Measurements from ENCODE around the gene TMEM94.

Gene TMEM94

GRCh38 chr17:75478508-75478907, 22.1 kb downstream of the TMEM94 start:
- Histone ChIP-seq H3K9me3 (ENCODE audit: control insufficient read depth, insufficient read depth, low read depth, low read length) (no peaks in the 10 kb centered on the region), H3K4me3 (ENCODE audit: low read depth, low read length) (no peak overlapping the region), H3K27me3 (ENCODE audit: control insufficient read depth, insufficient read depth, low read length) (no peaks in the 10 kb centered on the region), H3K9ac (ENCODE audit: low read length) (no peak overlapping the region), H3K36me3 (ENCODE audit: control insufficient read depth, insufficient read depth, low read length) (peaks cover 5% of the 10 kb centered on the region; the same call in 1 of the 2 replicates), H3K4me1 (ENCODE audit: control insufficient read depth, insufficient read depth, low read length) (peaks cover 9% of the 10 kb centered on the region), H3K27ac (ENCODE audit: low read depth, low read length) (no peak overlapping the region)

GRCh38 chr17:75480281-75480680, 23.8 kb downstream of the TMEM94 start:
- Histone ChIP-seq H3K4me1 (ENCODE audit: control insufficient read depth, insufficient read depth, low read length) (peaks cover 9% of the 10 kb centered on the region), H3K36me3 (ENCODE audit: control insufficient read depth, insufficient read depth, low read length) (no peaks in the 10 kb centered on the region), H3K27me3 (ENCODE audit: control insufficient read depth, insufficient read depth, low read length) (no peaks in the 10 kb centered on the region), H3K4me3 (ENCODE audit: low read depth, low read length) (no peak overlapping the region), H3K9me3 (ENCODE audit: control insufficient read depth, insufficient read depth, low read depth, low read length) (no peaks in the 10 kb centered on the region), H3K27ac (ENCODE audit: low read depth, low read length) (no peak overlapping the region), H3K9ac (ENCODE audit: low read length) (no peak overlapping the region)

GRCh38 chr17:75481194-75482068, 25.0 kb downstream of the TMEM94 start:
- H3K4me3 ChIP-seq (ENCODE audit: low read depth, low read length): no peak overlapping the region
- no peaks in the 10 kb centered on the region for H3K27me3 ChIP-seq (ENCODE audit: control insufficient read depth, insufficient read depth, low read length)
- H3K4me1 ChIP-seq (ENCODE audit: control insufficient read depth, insufficient read depth, low read length): peaks cover 9% of the 10 kb centered on the region
- H3K27ac ChIP-seq (ENCODE audit: low read depth, low read length): no peak overlapping the region
- H3K36me3 ChIP-seq (ENCODE audit: control insufficient read depth, insufficient read depth, low read length): peaks cover 2% of the 10 kb centered on the region; the same call in 1 of the 2 replicates
- no peaks in the 10 kb centered on the region for H3K9me3 ChIP-seq (ENCODE audit: control insufficient read depth, insufficient read depth, low read depth, low read length)
- H3K9ac ChIP-seq (ENCODE audit: low read length): peak overlapping the region; percentile 15

GRCh38 chr17:75482098-75482942, 25.9 kb downstream of the TMEM94 start:
- no peak overlapping the region for H3K9ac ChIP-seq (ENCODE audit: low read length)
- no peak overlapping the region for H3K27ac ChIP-seq (ENCODE audit: low read depth, low read length)
- H3K9me3 ChIP-seq (ENCODE audit: control insufficient read depth, insufficient read depth, low read depth, low read length): no peaks in the 10 kb centered on the region
- H3K4me3 ChIP-seq (ENCODE audit: low read depth, low read length): no peak overlapping the region
- peaks cover 3% of the 10 kb centered on the region; the same call in 1 of the 2 replicates for H3K36me3 ChIP-seq (ENCODE audit: control insufficient read depth, insufficient read depth, low read length)
- peaks cover 9% of the 10 kb centered on the region for H3K4me1 ChIP-seq (ENCODE audit: control insufficient read depth, insufficient read depth, low read length)
- H3K27me3 ChIP-seq (ENCODE audit: control insufficient read depth, insufficient read depth, low read length): no peaks in the 10 kb centered on the region

GRCh38 chr17:75485688-75486087, 29.3 kb downstream of the TMEM94 start:
- Histone ChIP-seq H3K27me3 (ENCODE audit: control insufficient read depth, insufficient read depth, low read length) (no peaks in the 10 kb centered on the region), H3K36me3 (ENCODE audit: control insufficient read depth, insufficient read depth, low read length) (peaks cover 3% of the 10 kb centered on the region; the same call in 1 of the 2 replicates), H3K27ac (ENCODE audit: low read depth, low read length) (no peak overlapping the region), H3K9me3 (ENCODE audit: control insufficient read depth, insufficient read depth, low read depth, low read length) (no peaks in the 10 kb centered on the region), H3K4me3 (ENCODE audit: low read depth, low read length) (no peak overlapping the region), H3K4me1 (ENCODE audit: control insufficient read depth, insufficient read depth, low read length) (peaks cover 4% of the 10 kb centered on the region; the same call in 1 of the 2 replicates), H3K9ac (ENCODE audit: low read length) (no peak overlapping the region)

GRCh38 chr17:75486151-75486550, 29.7 kb downstream of the TMEM94 start:
- Histone ChIP-seq H3K27me3 (ENCODE audit: control insufficient read depth, insufficient read depth, low read length) (no peaks in the 10 kb centered on the region), H3K9me3 (ENCODE audit: control insufficient read depth, insufficient read depth, low read depth, low read length) (no peaks in the 10 kb centered on the region), H3K27ac (ENCODE audit: low read depth, low read length) (no peak overlapping the region), H3K4me3 (ENCODE audit: low read depth, low read length) (no peak overlapping the region), H3K9ac (ENCODE audit: low read length) (no peak overlapping the region), H3K4me1 (ENCODE audit: control insufficient read depth, insufficient read depth, low read length) (peaks cover 4% of the 10 kb centered on the region; the same call in 1 of the 2 replicates), H3K36me3 (ENCODE audit: control insufficient read depth, insufficient read depth, low read length) (peaks cover 3% of the 10 kb centered on the region; the same call in 1 of the 2 replicates)

- no peaks in the 10 kb centered on the region for H3K27me3 ChIP-seq (ENCODE audit: control insufficient read depth, insufficient read depth, low read length)
- H3K36me3 ChIP-seq (ENCODE audit: control insufficient read depth, insufficient read depth, low read length): peaks cover 9% of the 10 kb centered on the region
- no peak overlapping the region for H3K4me3 ChIP-seq (ENCODE audit: low read depth, low read length)
- no peaks in the 10 kb centered on the region for H3K9me3 ChIP-seq (ENCODE audit: control insufficient read depth, insufficient read depth, low read depth, low read length)
- H3K9ac ChIP-seq (ENCODE audit: low read length): no peak overlapping the region
- H3K4me1 ChIP-seq (ENCODE audit: control insufficient read depth, insufficient read depth, low read length): 0 out of 2 replicates have a peak, but pooled peaks cover 2% of the 10 kb centered on the region
- no peak overlapping the region for H3K27ac ChIP-seq (ENCODE audit: low read depth, low read length)
Observed at GRCh38 chr17:75486951-75487350, 30.5 kb downstream of the TMEM94 start.

GRCh38 chr17:75487351-75488070, 31.1 kb downstream of the TMEM94 start:
- Histone ChIP-seq H3K9me3 (ENCODE audit: control insufficient read depth, insufficient read depth, low read depth, low read length) (no peaks in the 10 kb centered on the region), H3K27me3 (ENCODE audit: control insufficient read depth, insufficient read depth, low read length) (no peaks in the 10 kb centered on the region), H3K4me1 (ENCODE audit: control insufficient read depth, insufficient read depth, low read length) (0 out of 2 replicates have a peak, but pooled peaks cover 2% of the 10 kb centered on the region), H3K27ac (ENCODE audit: low read depth, low read length) (no peak overlapping the region), H3K9ac (ENCODE audit: low read length) (no peak overlapping the region), H3K36me3 (ENCODE audit: control insufficient read depth, insufficient read depth, low read length) (peaks cover 12% of the 10 kb centered on the region), H3K4me3 (ENCODE audit: low read depth, low read length) (no peak overlapping the region)

- 0 out of 2 replicates have a peak, but pooled peaks cover 2% of the 10 kb centered on the region for H3K4me1 ChIP-seq (ENCODE audit: control insufficient read depth, insufficient read depth, low read length)
- H3K27me3 ChIP-seq (ENCODE audit: control insufficient read depth, insufficient read depth, low read length): no peaks in the 10 kb centered on the region
- H3K9ac ChIP-seq (ENCODE audit: low read length): no peak overlapping the region
- H3K36me3 ChIP-seq (ENCODE audit: control insufficient read depth, insufficient read depth, low read length): peaks cover 25% of the 10 kb centered on the region
- H3K27ac ChIP-seq (ENCODE audit: low read depth, low read length): no peak overlapping the region
- no peaks in the 10 kb centered on the region for H3K9me3 ChIP-seq (ENCODE audit: control insufficient read depth, insufficient read depth, low read depth, low read length)
- no peak overlapping the region for H3K4me3 ChIP-seq (ENCODE audit: low read depth, low read length)
Observed at GRCh38 chr17:75488693-75489510, 32.5 kb downstream of the TMEM94 start.

- Histone ChIP-seq H3K36me3 (ENCODE audit: control insufficient read depth, insufficient read depth, low read length) (peaks cover 32% of the 10 kb centered on the region), H3K4me3 (ENCODE audit: low read depth, low read length) (no peak overlapping the region), H3K9ac (ENCODE audit: low read length) (no peak overlapping the region), H3K27me3 (ENCODE audit: control insufficient read depth, insufficient read depth, low read length) (no peaks in the 10 kb centered on the region), H3K27ac (ENCODE audit: low read depth, low read length) (no peak overlapping the region), H3K9me3 (ENCODE audit: control insufficient read depth, insufficient read depth, low read depth, low read length) (no peaks in the 10 kb centered on the region), H3K4me1 (ENCODE audit: control insufficient read depth, insufficient read depth, low read length) (0 out of 2 replicates have a peak, but pooled peaks cover 2% of the 10 kb centered on the region)
Observed at GRCh38 chr17:75489511-75489955, 33.1 kb downstream of the TMEM94 start.
